ENCODE measurements around the gene FHOD3. TPM values are rescaled to one million over a fixed set of nuclear protein-coding genes. Genes with fewer than 3 reads are reported as not detected.

Gene FHOD3
- total and polyA plus RNA-seq, 2 of the 13 experiments (the other 11 are each of a cell fraction or from before 2014, with no cell fraction given), result 0.07 TPM; not detected in 1

- Histone ChIP-seq H3K9me3 (ENCODE audit: low read length) (no peaks in the 10 kb centered on the region), H3K79me2 (ENCODE audit: insufficient read depth, low read length) (no peaks in the 10 kb centered on the region), H4K20me1 (ENCODE audit: insufficient read depth, low read length) (no peaks in the 10 kb centered on the region), H3K36me3 (replicated peaks in 1 of 2; ENCODE audit: control insufficient read depth in 1 of 2, insufficient read depth in 2 of 2, low read length in 2 of 2) (no peaks in the 10 kb centered on the region), H3K9ac (ENCODE audit: insufficient read depth, low read depth, low read length) (no peak overlapping the region), H3K4me3 (replicated peaks in 1 of 3; ENCODE audit: insufficient read depth in 1 of 3, low read depth in 2 of 3, low read length in 3 of 3) (no peak overlapping the region), H2AFZ (ENCODE audit: low read length) (no peak overlapping the region), H3K4me2 (ENCODE audit: low read depth, low read length) (no peak overlapping the region), H3K4me1 (ENCODE audit: insufficient read depth, low read length) (no peaks in the 10 kb centered on the region), H3K27me3 (ENCODE audit: control insufficient read depth in 1 of 2, insufficient read depth in 2 of 2, low read length in 2 of 2) (peaks cover 0 to 18% of the 10 kb centered on the region in 2 experiments; a peak in 3 of 5 replicates), H3K27ac (ENCODE audit: extremely low read length, insufficient read depth, low read length) (no peak overlapping the region)
- no peak for TF ChIP-seq NCOA5 (CRISPR knock-in tag; IDR thresholded peaks at IDR 0.05)
- TF ChIP-seq RERE (CRISPR knock-in tag; IDR thresholded peaks at IDR 0.05; ENCODE audit: low read depth), result no peak
- no peak for TF ChIP-seq BCL6 (CRISPR knock-in tag; IDR thresholded peaks at IDR 0.05)
- no peak for TF ChIP-seq ZNF816 (CRISPR knock-in tag; IDR thresholded peaks at IDR 0.05; ENCODE audit: borderline replicate concordance)
- TF ChIP-seq HNF4G (IDR thresholded peaks at IDR 0.05; ENCODE audit: borderline replicate concordance, low read depth, low read length), result no peak
- TF ChIP-seq HNF4G (CRISPR knock-in tag; IDR thresholded peaks at IDR 0.05; ENCODE audit: borderline replicate concordance, low read depth), result no peak
- TF ChIP-seq TOE1 (CRISPR knock-in tag; IDR thresholded peaks at IDR 0.05), result no peak
- no peak for TF ChIP-seq RBAK (CRISPR knock-in tag; IDR thresholded peaks at IDR 0.05)
- no peak for TF ChIP-seq CENPT (CRISPR knock-in tag; IDR thresholded peaks at IDR 0.05; ENCODE audit: low read depth)
- no peak for TF ChIP-seq TEAD2 (CRISPR knock-in tag; IDR thresholded peaks at IDR 0.05)
- no peak for TF ChIP-seq ZNF17 (CRISPR knock-in tag; IDR thresholded peaks at IDR 0.05)
- TF ChIP-seq ZNF768 (CRISPR knock-in tag; IDR thresholded peaks at IDR 0.05), result no peak
- no peak for TF ChIP-seq KDM5A (IDR thresholded peaks at IDR 0.05; ENCODE audit: borderline replicate concordance, low read length)
- no peak for TF ChIP-seq PLRG1 (conservative IDR thresholded peaks at IDR 0.05)
- TF ChIP-seq ZNF225 (CRISPR knock-in tag; IDR thresholded peaks at IDR 0.05), result no peak
- no peak for TF ChIP-seq ZNF552 (CRISPR knock-in tag; IDR thresholded peaks at IDR 0.05; ENCODE audit: borderline replicate concordance)
- TF ChIP-seq ZNF790 (CRISPR knock-in tag; IDR thresholded peaks at IDR 0.05; ENCODE audit: borderline replicate concordance), result no peak
- TF ChIP-seq POLR2G (IDR thresholded peaks at IDR 0.05; ENCODE audit: low read depth, low read length), result no peak
- TF ChIP-seq ZFP37 (CRISPR knock-in tag; IDR thresholded peaks at IDR 0.05; ENCODE audit: borderline replicate concordance), result no peak
- POLR2A ChIA-PET, result no interaction called here
- CTCF ChIA-PET (ENCODE audit: low intra/inter-chr PET ratio, low total read pairs), result no interaction called here
- BruUV-seq (replicated peaks), result no TSS peak
- WGBS (ENCODE audit: low lambda C conversion rate), result 20% methylated on average over 11 of the region's 11 CpGs
- no peak for ATAC-seq
- in situ Hi-C loops (cut with HindIII; ENCODE audit: extremely low pct_ligation_motif_present, low pct_unique_long_range_greater_than_20kb) (no loop called here), intact Hi-C loops (cut with micrococcal nuclease; ENCODE audit: unreplicated experiment) (no loop called here)
- no peak for DNase-seq (ENCODE audit: low spot score)
- FAIRE-seq, result no peak
These were observed 250.0 kb downstream of the FHOD3 start for GRCh38 chr18:36547544-36547943.

All from HepG2 (cell line).